Embryonic facial prominence (tissue), 1 donor: Measurements from ENCODE around the gene ADI1.
"Not testable (repeated sequence)": the region's sequence is repeated elsewhere in the genome, so short reads cannot be mapped to it uniquely, and the experiment has no call there.

Experiments
- DNase-seq: peaks from one replicate; pipeline ENCODE4 v3.0.0-alpha.2; 2016; ENCODE audit errors: extremely low spot score

ADI1 gene

GRCh38 chr2:3529316-3530025 lies 10.1 kb upstream of the ADI1 start:
- no peak for DNase-seq

- DNase-seq: no peak
Observed at GRCh38 chr2:3527886-3528785, 8.8 kb upstream of the ADI1 start.

GRCh38 chr2:3526871-3527270 lies 7.5 kb upstream of the ADI1 start:
- no peak for DNase-seq

- no peak for DNase-seq
Observed at GRCh38 chr2:3523551-3524041, 4.3 kb upstream of the ADI1 start.

GRCh38 chr2:3522961-3523421 lies 3.7 kb upstream of the ADI1 start:
- DNase-seq: no peak

- DNase-seq: no peak
Observed at GRCh38 chr2:3520591-3520990, 1.3 kb upstream of the ADI1 start.

- peak; percentile 93 for DNase-seq
Observed at GRCh38 chr2:3518496-3519254, 656 bp downstream of the ADI1 start.

GRCh38 chr2:3517948-3518495 lies 1.3 kb downstream of the ADI1 start:
- no peak for DNase-seq

- DNase-seq: no peak
Observed at GRCh38 chr2:3516831-3517230, 2.5 kb downstream of the ADI1 start.

- not testable (repeated sequence) for DNase-seq
Observed at GRCh38 chr2:3515438-3515837, 3.9 kb downstream of the ADI1 start.

GRCh38 chr2:3513026-3513810 lies 6.1 kb downstream of the ADI1 start:
- no peak for DNase-seq

GRCh38 chr2:3512086-3512485 lies 7.2 kb downstream of the ADI1 start:
- no peak for DNase-seq

- DNase-seq: no peak
Observed at GRCh38 chr2:3505771-3506170, 13.6 kb downstream of the ADI1 start.

- no peak for DNase-seq
Observed at GRCh38 chr2:3504741-3505140, 14.6 kb downstream of the ADI1 start.

- DNase-seq: no peak
Observed at GRCh38 chr2:3503483-3503882, 15.8 kb downstream of the ADI1 start.

- no peak for DNase-seq
Observed at GRCh38 chr2:3503046-3503445, 16.3 kb downstream of the ADI1 start.

GRCh38 chr2:3500326-3500899 lies 18.9 kb downstream of the ADI1 start:
- no peak for DNase-seq

GRCh38 chr2:3498783-3499394 lies 20.4 kb downstream of the ADI1 start:
- DNase-seq: no peak

GRCh38 chr2:3496708-3497080 lies 22.6 kb downstream of the ADI1 start:
- not testable (repeated sequence) for DNase-seq

- DNase-seq: no peak
Observed at GRCh38 chr2:3494984-3495666, 24.2 kb downstream of the ADI1 start.
